ENCODE results near the gene FES.
"Not testable (repeated sequence)": the region's sequence is repeated elsewhere in the genome, so short reads cannot be mapped to it uniquely, and the experiment has no call there.

The FES gene

GRCh38 chr15:90891346-90891949 is 7.1 kb downstream of the FES start:
- no peak for DNase-seq (ENCODE audit: low spot score)

DNA sequence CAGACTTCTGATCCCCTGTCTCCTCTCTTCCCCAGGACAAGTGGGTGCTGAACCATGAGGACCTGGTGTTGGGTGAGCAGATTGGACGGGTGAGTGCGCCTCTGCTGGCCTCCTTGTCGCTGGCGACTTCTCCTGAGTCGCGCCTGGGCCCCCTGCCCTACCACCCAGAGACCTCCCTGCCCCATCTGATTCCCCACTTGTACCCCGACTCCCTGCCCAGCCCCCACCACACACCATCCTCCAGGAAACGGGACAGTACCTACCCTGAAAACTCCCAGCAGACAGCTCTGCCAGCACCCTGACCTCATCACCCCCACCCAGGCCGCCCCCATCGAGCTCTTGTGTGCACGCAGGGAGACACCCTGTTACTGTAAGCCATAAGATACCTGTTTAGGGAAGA is 7.7 kb downstream of the FES start:
- no peak for DNase-seq (ENCODE audit: low spot score)

DNA sequence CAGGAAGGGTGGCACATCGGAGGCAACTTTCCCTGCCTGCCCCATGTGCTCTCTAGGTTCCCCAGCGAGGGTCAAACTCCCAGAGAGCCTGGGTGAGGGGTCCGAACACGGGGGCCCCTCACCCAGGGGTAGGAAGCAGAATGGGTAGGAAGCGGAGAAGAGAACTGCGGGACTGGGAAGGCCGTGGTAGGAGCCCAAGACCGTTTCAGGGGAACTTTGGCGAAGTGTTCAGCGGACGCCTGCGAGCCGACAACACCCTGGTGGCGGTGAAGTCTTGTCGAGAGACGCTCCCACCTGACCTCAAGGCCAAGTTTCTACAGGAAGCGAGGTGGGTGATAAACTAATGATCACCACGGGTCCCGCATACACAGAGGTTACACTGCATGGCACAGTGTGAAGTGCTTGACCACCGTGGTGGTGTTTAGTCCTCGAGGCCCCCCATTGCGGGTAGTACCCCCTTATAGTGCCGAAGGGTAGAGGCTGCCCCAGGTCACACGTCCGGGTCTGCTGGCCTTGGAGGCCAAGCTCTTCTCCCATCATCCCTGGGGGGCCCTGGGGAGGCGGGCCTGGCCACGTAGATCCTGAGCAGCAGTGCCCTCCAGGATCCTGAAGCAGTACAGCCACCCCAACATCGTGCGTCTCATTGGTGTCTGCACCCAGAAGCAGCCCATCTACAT is 8.3 kb downstream of the FES start:
- DNase-seq (ENCODE audit: low spot score): no peak

GRCh38 chr15:90893175-90894090 is 9.1 kb downstream of the FES start:
- no peak for DNase-seq (ENCODE audit: low spot score)

GRCh38 chr15:90895571-90896117 is 11.3 kb downstream of the FES start:
- DNase-seq (ENCODE audit: low spot score): no peak

GRCh38 chr15:90897131-90897655 is 12.9 kb downstream of the FES start:
- DNase-seq (ENCODE audit: low spot score): not testable (repeated sequence)

DNA sequence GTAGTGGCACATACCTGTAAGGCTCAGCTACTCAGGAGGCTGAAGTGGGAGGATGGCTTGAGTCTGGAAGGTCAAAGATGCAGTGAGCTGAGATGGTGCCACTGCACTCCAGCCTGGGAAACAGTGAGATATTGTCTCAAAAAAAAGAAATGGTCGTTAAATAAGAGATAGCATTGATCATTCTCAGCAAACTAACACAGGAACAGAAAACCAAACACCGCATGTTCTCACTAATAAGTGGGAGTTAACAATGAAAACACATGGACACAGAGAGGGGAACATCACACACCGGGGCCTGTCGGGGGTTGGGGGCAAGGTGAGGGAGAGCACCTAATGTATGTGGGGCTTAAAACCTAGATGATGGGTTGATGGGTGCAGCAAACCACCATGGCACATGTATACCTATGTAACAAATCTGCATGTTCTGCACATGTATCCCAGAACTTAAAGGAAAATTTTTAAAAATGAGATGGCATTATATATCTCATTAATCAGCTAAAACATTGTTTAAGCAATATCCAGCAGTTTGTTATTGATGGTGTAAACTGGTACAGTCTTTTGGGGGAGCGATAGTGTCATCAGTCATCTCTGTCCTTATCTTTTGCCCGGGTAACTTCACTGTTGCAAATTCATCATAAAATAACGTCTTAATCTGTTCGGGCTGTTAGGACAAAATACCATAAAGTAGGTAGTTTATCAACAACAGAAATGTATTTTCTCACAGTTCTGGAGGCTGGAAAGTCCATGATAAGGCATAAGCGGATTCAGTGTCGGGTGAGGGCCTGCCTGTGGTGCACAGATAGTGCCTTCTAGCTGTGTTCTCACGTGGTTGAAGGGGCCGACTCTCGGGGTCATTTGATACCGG is 17.1 kb downstream of the FES start:
- no peak for DNase-seq (ENCODE audit: low spot score)

DNA sequence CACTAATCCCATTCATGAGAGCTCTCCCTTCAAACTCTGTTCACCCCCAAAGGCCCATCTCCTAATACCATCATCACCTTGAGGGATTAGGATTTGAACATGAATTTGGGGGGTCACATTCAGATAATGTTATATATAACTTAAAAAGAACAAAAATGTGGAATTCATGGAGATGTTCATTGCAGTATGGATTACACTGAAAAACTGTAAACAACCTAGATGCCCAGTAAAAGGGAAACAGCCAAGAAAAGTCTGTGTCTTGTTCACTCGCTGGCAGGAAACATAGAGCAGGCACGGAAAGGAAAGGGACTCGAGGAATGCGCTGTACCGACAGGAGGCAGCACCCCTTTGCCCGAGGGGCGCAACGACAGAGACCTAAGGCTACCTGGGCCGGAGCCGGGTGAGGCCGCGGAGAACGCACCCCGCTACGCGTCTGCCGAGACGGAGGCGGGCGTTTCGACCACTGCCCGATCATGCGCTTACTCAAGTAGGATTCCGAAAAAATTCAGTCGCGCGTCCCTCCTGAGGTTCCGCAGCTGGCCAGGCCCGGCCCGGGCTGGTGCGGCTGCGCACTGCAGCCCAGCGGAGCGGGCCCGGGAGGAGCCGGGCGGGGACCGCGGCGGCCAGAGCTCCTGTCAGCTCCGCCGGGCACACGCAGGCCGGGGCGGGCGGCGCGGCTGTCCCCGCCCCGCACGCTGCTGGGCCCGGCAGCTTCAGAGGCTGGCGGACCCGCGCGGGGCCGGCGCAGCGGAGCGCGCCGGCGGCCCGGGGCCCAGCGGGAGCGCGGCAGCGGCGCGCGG is 17.9 kb downstream of the FES start:
- peak; percentile 87 for DNase-seq (ENCODE audit: low spot score)

DNA sequence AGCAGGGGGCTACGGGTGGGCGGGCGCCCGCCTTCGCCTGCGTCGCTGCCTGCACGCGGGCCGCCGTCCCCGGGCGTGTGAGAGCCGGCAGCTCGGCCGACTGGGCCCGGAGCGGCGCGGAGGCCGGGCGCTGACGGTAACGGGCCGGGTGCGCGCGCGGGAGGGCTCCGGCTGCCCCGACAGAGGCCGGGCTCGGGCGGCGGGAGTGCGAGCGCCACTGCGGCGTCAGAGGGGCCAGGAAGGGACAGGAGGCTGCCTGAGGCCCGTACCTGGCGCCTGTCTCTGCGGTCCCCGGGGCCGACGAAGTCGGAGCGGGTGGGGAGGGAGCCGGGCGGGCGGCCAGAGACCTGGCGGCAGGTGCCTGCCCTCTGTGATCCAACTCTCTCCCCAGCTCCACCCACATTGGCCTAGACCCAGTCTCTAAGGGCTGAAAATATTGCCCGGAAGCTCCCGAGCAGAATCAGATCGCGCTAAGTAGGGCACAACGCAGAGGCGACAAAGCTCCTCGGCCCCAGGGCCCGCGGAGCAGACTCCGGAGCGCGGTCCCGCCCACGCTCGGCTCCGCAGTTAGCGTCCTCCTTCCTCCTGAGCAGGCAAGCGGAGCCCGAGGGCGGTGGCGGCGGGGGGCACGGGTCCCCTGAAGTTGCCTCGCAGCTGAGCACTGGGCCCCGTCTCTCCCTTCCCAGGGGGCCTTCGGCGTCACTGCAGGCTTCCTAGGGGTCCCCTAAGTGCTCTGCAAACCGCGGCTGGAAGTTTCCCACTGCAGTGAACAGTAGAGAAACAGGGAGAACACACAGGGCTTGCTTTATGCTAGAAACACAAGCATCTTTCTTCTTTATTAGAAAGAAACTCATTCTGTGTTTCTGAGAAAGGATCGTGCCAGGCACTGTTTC is 18.8 kb downstream of the FES start, which contains the start of gene MAN2A2:
TSS of gene MAN2A2 (plus strand) at position 463 of the 893 bp plus-strand sequence. CDS start 906 bp downstream, outside the sequence.
- DNase-seq (ENCODE audit: low spot score): peak; percentile 68

DNA sequence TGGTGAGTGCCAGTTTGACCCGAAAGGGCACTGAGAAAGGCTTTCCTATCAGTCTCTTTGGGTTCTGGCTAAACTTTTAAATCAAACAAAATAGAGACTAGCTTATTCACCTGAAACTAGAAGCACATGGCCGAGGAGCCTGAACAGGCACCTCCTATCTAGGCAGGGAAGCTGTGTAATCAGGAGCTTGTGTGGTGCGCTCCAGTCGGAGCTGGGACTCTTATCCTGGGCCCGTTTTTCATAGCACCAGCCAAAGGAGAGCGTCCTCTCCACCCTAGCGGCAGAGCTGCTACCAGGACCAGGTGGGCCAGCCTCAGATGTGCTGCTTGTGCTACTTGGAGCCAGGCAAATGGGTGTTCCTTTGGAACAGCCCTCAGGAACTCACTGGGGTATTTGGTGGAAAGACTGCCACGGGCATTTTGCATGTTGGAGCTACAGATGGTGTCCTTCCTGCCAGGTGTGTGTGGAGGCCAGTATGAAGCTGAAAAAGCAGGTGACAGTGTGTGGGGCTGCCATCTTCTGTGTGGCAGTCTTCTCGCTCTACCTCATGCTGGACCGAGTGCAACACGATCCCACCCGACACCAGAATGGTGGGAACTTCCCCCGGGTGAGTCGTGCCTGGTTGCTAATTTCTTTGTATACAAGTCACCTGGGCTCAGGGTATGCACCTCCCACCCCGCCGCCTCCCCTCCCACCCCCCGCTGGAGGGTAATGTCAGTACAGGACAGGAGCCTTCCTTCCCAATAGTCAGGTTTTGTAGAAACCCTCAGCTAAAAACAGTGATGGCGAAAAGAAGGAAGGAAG is 19.6 kb downstream of the FES start:
- DNase-seq (ENCODE audit: low spot score): peak; percentile 43

- no peak for DNase-seq (ENCODE audit: low spot score)
These were observed 20.4 kb downstream of the FES start for GRCh38 chr15:90904746-90905145.

GRCh38 chr15:90905306-90906180 is 21.2 kb downstream of the FES start:
- no peak for DNase-seq (ENCODE audit: low spot score)

DNA sequence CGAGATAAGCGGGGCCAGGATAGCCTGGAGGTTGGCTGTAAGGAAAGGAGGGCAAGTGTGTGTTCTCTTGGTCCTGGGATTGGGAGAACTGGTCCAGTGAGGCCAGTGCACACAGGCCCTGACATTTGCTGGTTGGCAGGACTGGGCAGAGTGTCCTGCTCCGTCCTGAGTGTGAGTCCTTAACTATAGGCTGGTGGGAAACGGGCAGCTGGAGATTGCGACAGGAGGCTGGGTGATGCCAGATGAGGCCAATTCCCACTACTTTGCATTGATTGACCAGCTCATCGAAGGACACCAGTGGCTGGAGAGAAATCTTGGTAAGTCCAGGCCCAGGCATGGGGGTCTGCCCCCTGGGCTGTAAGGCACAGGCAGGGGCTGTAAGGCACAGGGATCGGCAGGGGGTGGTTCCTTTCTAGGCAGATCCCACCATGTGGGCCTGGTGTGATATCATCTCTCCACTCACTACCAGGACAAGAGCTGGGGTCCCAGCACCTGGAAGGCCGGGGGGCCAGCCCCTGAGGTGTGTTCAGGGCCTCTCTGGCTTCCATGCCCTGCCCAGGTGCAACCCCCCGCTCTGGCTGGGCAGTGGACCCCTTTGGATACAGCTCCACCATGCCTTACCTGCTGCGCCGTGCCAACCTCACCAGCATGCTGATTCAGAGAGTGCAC is 22.0 kb downstream of the FES start:
- no peak for DNase-seq (ENCODE audit: low spot score)

GRCh38 chr15:90907051-90907660 is 22.9 kb downstream of the FES start:
- no peak for DNase-seq (ENCODE audit: low spot score)

- DNase-seq (ENCODE audit: low spot score): no peak
These were observed 23.7 kb downstream of the FES start for GRCh38 chr15:90907838-90908507.

- DNase-seq (ENCODE audit: low spot score): not testable (repeated sequence)
These were observed 25.1 kb downstream of the FES start for GRCh38 chr15:90909449-90909848.
